A549 (cell line): ENCODE data around the gene STXBP2. TPM values are rescaled to one million over a fixed set of nuclear protein-coding genes. Genes with fewer than 3 reads are reported as not detected.

Experiments used
- ATAC-seq, 2 experiments: fragments of 200-7000 bp in 1 of 2; fragments of >200 bp in 1 of 2; cut with Nextera tagmentation in 1 of 2; cut with Tn5 transposase in 1 of 2; 3 replicates each; pipeline versions ENCODE4 v1.8.0 to v1.9.1; 2018 to 2020; ENCODE audit warnings: mild to moderate bottlenecking in 1 of 2, moderate library complexity in 1 of 2
- CTCF ChIA-PET: fragments of 300-600 bp; sonication (Branson Sonifier 250); formaldehyde crosslinking; extraction: SDS; loops from one replicate; lab custom pipeline; 2021; ENCODE audit warnings: antibody characterized with exemption, inconsistent platforms; lab: Yijun Ruan, JAX
- POLR2A ChIA-PET: fragments of 350-600 bp; formaldehyde crosslinking; extraction: SDS; loops from one replicate; lab custom pipeline; 2021; ENCODE audit warnings: antibody characterized with exemption, inconsistent platforms; lab: Yijun Ruan, JAX
- DNase-seq, 2 experiments: peaks; one replicate each; pipeline versions ENCODE4 v3.0.0 to v3.0.0-alpha.2; 2011 to 2016; ENCODE audit warnings: low read depth in 1 of 2, low spot score in 1 of 2
- FAIRE-seq: peaks from 2 replicates; lab custom pipeline; 2011; peaks lifted over from hg19 to GRCh38; lab: Jason Lieb, UNC
- H3K27ac ChIP-seq, 2 experiments: fragments of >200 bp; sonication (Bioruptor Twin); formaldehyde crosslinking; 3 replicates each; pipeline ENCODE4 v1.5.1; 2016 to 2017
- H3K4me1 ChIP-seq: fragments of >200 bp; sonication (Bioruptor Twin); formaldehyde crosslinking; 3 replicates; pipeline ENCODE4 v1.6.1; 2016
- H3K4me2 ChIP-seq: fragments of >200 bp; sonication (Bioruptor Twin); formaldehyde crosslinking; 3 replicates; pipeline ENCODE4 v1.6.1; 2016
- H3K4me3 ChIP-seq: fragments of >200 bp; sonication (Bioruptor Twin); formaldehyde crosslinking; 3 replicates; pipeline ENCODE4 v1.5.1; 2016
- H3K9me3 ChIP-seq: fragments of >200 bp; sonication (Bioruptor Twin); formaldehyde crosslinking; 3 replicates; pipeline ENCODE4 v1.6.1; 2016
- BCL3 ChIP-seq: fragments of >200 bp; sonication (Bioruptor Twin); formaldehyde crosslinking; IDR thresholded peaks from 3 replicates; pipeline ENCODE4 v1.6.1; 2016
- CBX8 ChIP-seq: fragments of 200-600 bp; sonication (generic); IDR thresholded peaks from 2 replicates; pipeline ENCODE4 v1.6.1; 2016
- CHD2 ChIP-seq: fragments of 150-350 bp; IDR thresholded peaks from 2 replicates; pipeline ENCODE4 v1.6.1; 2014; ENCODE audit warnings: low read length; ENCODE audit not compliant: partially characterized antibody
- CHD4 ChIP-seq: fragments of 200-600 bp; sonication (generic); IDR thresholded peaks from 2 replicates; pipeline ENCODE4 v1.6.1; 2016; ENCODE audit warnings: antibody characterized with exemption, mild to moderate bottlenecking, borderline replicate concordance
- ELK1 ChIP-seq: fragments of 150-350 bp; IDR thresholded peaks from 2 replicates; pipeline ENCODE4 v1.6.1; 2014; ENCODE audit warnings: low read depth, mild to moderate bottlenecking, low read length
- EP300 ChIP-seq, 2 experiments: fragments of >200 bp; sonication (Bioruptor Twin); formaldehyde crosslinking; IDR thresholded peaks; 2 replicates in 1 of 2; 3 replicates in 1 of 2; pipeline ENCODE4 v1.6.1; 2016 to 2017
- FOXS1 ChIP-seq: fragments of 250-450 bp; sonication (Bioruptor Pico); IDR thresholded peaks from 2 replicates; pipeline ENCODE4 v1.5.0; 2020; ENCODE audit warnings: mild to moderate bottlenecking, moderate library complexity
- HDAC2 ChIP-seq: fragments of 200-600 bp; sonication (generic); IDR thresholded peaks from 2 replicates; pipeline ENCODE4 v1.6.1; 2016
- HES2 ChIP-seq: fragments of >200 bp; sonication (Bioruptor Twin); formaldehyde crosslinking; IDR thresholded peaks from 2 replicates; pipeline ENCODE4 v1.6.1; 2016
- HMGXB4 ChIP-seq: fragments of 250-450 bp; sonication (Bioruptor Pico); IDR thresholded peaks from 2 replicates; pipeline ENCODE4 v1.5.0; 2021; ENCODE audit warnings: mild to moderate bottlenecking, moderate library complexity, borderline replicate concordance
- HOXB13 ChIP-seq: fragments of 250-450 bp; sonication (Bioruptor Pico); IDR thresholded peaks from 2 replicates; pipeline ENCODE4 v1.5.0; 2020; ENCODE audit warnings: low read depth, mild to moderate bottlenecking, moderate library complexity
- KDM1A ChIP-seq: fragments of 200-600 bp; sonication (generic); IDR thresholded peaks from 2 replicates; pipeline ENCODE4 v1.6.1; 2016; ENCODE audit warnings: low read depth, mild to moderate bottlenecking
- MAFK ChIP-seq: fragments of 450-650 bp; IDR thresholded peaks from 2 replicates; pipeline ENCODE4 v1.6.1; 2014; ENCODE audit not compliant: partially characterized antibody
- NR3C1 ChIP-seq: fragments of >200 bp; sonication (Bioruptor Twin); formaldehyde crosslinking; IDR thresholded peaks from 3 replicates; pipeline ENCODE4 v1.6.1; 2017
- PBX3 ChIP-seq: IDR thresholded peaks from 2 replicates; pipeline ENCODE4 v1.6.1; 2012
- PHF8 ChIP-seq: fragments of 200-600 bp; sonication (generic); IDR thresholded peaks from 2 replicates; pipeline ENCODE4 v1.6.1; 2016; ENCODE audit warnings: low read depth, mild to moderate bottlenecking, antibody characterized with exemption, moderate library complexity, borderline replicate concordance
- POLR2A ChIP-seq: IDR thresholded peaks from 2 replicates; pipeline ENCODE4 v1.6.1; 2012; ENCODE audit warnings: mild to moderate bottlenecking, low read length
- RAD21 ChIP-seq, 2 experiments: fragments of >200 bp in 1 of 2; sonication (Bioruptor Twin) in 1 of 2; formaldehyde crosslinking in 1 of 2; IDR thresholded peaks in 1 of 2; conservative IDR thresholded peaks in 1 of 2; 2 replicates in 1 of 2; 3 replicates in 1 of 2; pipeline ENCODE4 v1.6.1; 2012 to 2018; ENCODE audit warnings: inconsistent platforms in 1 of 2
- REST ChIP-seq: fragments of 200-600 bp; sonication (generic); IDR thresholded peaks from 2 replicates; pipeline ENCODE4 v1.6.1; 2016; ENCODE audit warnings: antibody characterized with exemption, mild to moderate bottlenecking, moderate library complexity
- RFX5 ChIP-seq: fragments of 450-650 bp; IDR thresholded peaks from 2 replicates; pipeline ENCODE4 v1.7.1; 2014; ENCODE audit warnings: antibody characterized with exemption, mild to moderate bottlenecking, moderate library complexity
- RNF2 ChIP-seq: fragments of 200-600 bp; sonication (generic); IDR thresholded peaks from 2 replicates; pipeline ENCODE4 v1.6.1; 2016; ENCODE audit warnings: low read depth, mild to moderate bottlenecking, antibody characterized with exemption, moderate library complexity, borderline replicate concordance
- SMC3 ChIP-seq: fragments of >200 bp; sonication (Bioruptor Twin); formaldehyde crosslinking; IDR thresholded peaks from 3 replicates; pipeline ENCODE4 v1.6.1; 2018; ENCODE audit warnings: inconsistent platforms
- TFCP2L1 ChIP-seq: fragments of 250-450 bp; sonication (Bioruptor Pico); IDR thresholded peaks from 2 replicates; pipeline ENCODE4 v1.5.0; 2021; ENCODE audit warnings: mild to moderate bottlenecking
- TP53 ChIP-seq: fragments of 250-450 bp; sonication (Bioruptor Pico); IDR thresholded peaks from 2 replicates; pipeline ENCODE4 v1.5.0; 2021; ENCODE audit warnings: mild to moderate bottlenecking, moderate library complexity
- ZC3H11A ChIP-seq: fragments of 450-650 bp; IDR thresholded peaks from 2 replicates; pipeline ENCODE4 v1.6.1; 2014; ENCODE audit warnings: antibody characterized with exemption, mild to moderate bottlenecking
- ZFP36 ChIP-seq: fragments of 450-650 bp; IDR thresholded peaks from 2 replicates; pipeline ENCODE4 v1.6.1; 2014; ENCODE audit warnings: borderline replicate concordance; ENCODE audit not compliant: partially characterized antibody
- ZSCAN20 ChIP-seq: fragments of 250-450 bp; sonication (Bioruptor Pico); IDR thresholded peaks from 2 replicates; pipeline ENCODE4 v1.8.0; 2022; ENCODE audit warnings: mild to moderate bottlenecking, moderate library complexity
- WGBS: methylation state at CpG from one replicate; pipeline ENCODE4 v1.1.6; 2017; ENCODE audit errors: missing lambda C conversion rate; 5-methylcytosine and 5-hydroxymethylcytosine counted together
- polyA plus RNA-seq, 4 experiments: library from polyadenylated mRNA; depleted of rRNA in 3 of 4; stranded (reverse); fragments of >200 nt; fragmentation: RNase III in 1 of 4; extraction: RNeasy Plus Mini Kit Qiagen cat#74134 plus additional on column Dnase treatment in 1 of 4; gene quantifications; 2 replicates in 3 of 4; 3 replicates in 1 of 4; pipeline ENCODE4 v1.2.3, GENCODE V29; 2011 to 2017

STXBP2 gene
- polyA plus RNA-seq, 2 of the 4 experiments (the other 2 are of a cell fraction): 41.4 to 47.2 TPM

GRCh38 chr19:7629347-7630054 is 7.4 kb upstream of the STXBP2 start, which contains the start of the genes PET100 and XAB2 (continued):
- TF ChIP-seq BCL3 (0 out of 3 replicates have a peak, but pooled peaks have one; percentile 18), RNF2 (no peak), HES2 (no peak), TFCP2L1 (CRISPR knock-in tag) (no peak), RAD21 (conservative IDR thresholded peaks at IDR 0.05 in 1 of 2, IDR thresholded peaks at IDR 0.05 in 1 of 2) (no peak), ZFP36 (no peak), KDM1A (no peak), REST (no peak), FOXS1 (CRISPR knock-in tag) (no peak), MAFK (no peak), PBX3 (peak; percentile 97), POLR2A (peak; percentile 39), PHF8 (peak; percentile 41; the same call in 1 of the 2 replicates), TP53 (CRISPR knock-in tag) (no peak), ZSCAN20 (CRISPR knock-in tag) (no peak), RFX5 (no peak), HDAC2 (peak; percentile 70; the same call in 1 of the 2 replicates), CHD4 (no peak)

- ATAC-seq (no peak), DNase-seq (no peak), FAIRE-seq (no peak)
- Histone ChIP-seq H3K27ac (no peak overlapping the region), H3K4me3 (no peak overlapping the region), H3K4me2 (no peak overlapping the region), H3K9me3 (no peaks in the 10 kb centered on the region), H3K4me1 (peaks cover 14% of the 10 kb centered on the region; the same call in 1 of the 3 replicates)
- ChIA-PET POLR2A (no interaction called here), CTCF (interaction anchor here (1.0 to 2.4 kb wide), 4 partner anchors 20 to 277 kb away, joined by 3 to 7 read pairs (median 4); partner anchors contain the start of gene TRAPPC5)
- 72% methylated on average over 8 of the region's 12 CpGs for WGBS
- TF ChIP-seq ZC3H11A (no peak), HMGXB4 (CRISPR knock-in tag) (no peak), POLR2A (no peak), HES2 (no peak), CHD2 (no peak), PBX3 (no peak), CBX8 (no peak), HOXB13 (CRISPR knock-in tag) (no peak), SMC3 (no peak), ELK1 (no peak), RFX5 (no peak), EP300 (IDR thresholded peaks at IDR 0.05) (no peak), ZFP36 (no peak), NR3C1 (no peak), KDM1A (no peak)
These were observed 5.3 kb upstream of the STXBP2 start for GRCh38 chr19:7631577-7631976.
